ACC112 (cell line): Measurements from ENCODE around the gene SECISBP2L.
"Not testable (repeated sequence)": the region's sequence is repeated elsewhere in the genome, so short reads cannot be mapped to it uniquely, and the experiment has no call there.

Experiments
- H2AFZ ChIP-seq: fragments of 200-600 bp; sonication (generic); one replicate; pipeline ENCODE4 v1.6.0; 2017; ENCODE audit warnings: antibody characterized with exemption, low read length; ENCODE audit not compliant: unreplicated experiment
- H3K27ac ChIP-seq: fragments of 200-600 bp; sonication (generic); 2 replicates; pipeline ENCODE4 v1.5.1; 2014; ENCODE audit warnings: low read depth, mild to moderate bottlenecking, antibody characterized with exemption, low read length, moderate library complexity
- H3K27me3 ChIP-seq: fragments of 200-600 bp; sonication (generic); 2 replicates; pipeline ENCODE4 v1.6.1; 2014; ENCODE audit warnings: mild to moderate bottlenecking, antibody characterized with exemption, low read length, moderate library complexity, mixed read lengths; ENCODE audit not compliant: insufficient read depth
- H3K36me3 ChIP-seq: fragments of 200-600 bp; sonication (generic); 2 replicates; pipeline ENCODE4 v1.6.1; 2016; ENCODE audit warnings: mild to moderate bottlenecking, antibody characterized with exemption, low read length, moderate library complexity, mixed read lengths; ENCODE audit not compliant: insufficient read depth
- H3K4me1 ChIP-seq: fragments of 200-600 bp; sonication (generic); one replicate; pipeline ENCODE4 v1.6.1; 2016; ENCODE audit warnings: low read length, mixed read lengths; ENCODE audit not compliant: insufficient read depth, unreplicated experiment, control insufficient read depth
- H3K4me3 ChIP-seq: fragments of 200-600 bp; sonication (generic); 2 replicates; pipeline ENCODE4 v1.5.1; 2014; ENCODE audit warnings: mild to moderate bottlenecking, low read depth, low read length
- H3K79me2 ChIP-seq: fragments of 200-600 bp; sonication (generic); one replicate; pipeline ENCODE4 v1.6.0; 2016; ENCODE audit warnings: low read length; ENCODE audit not compliant: control insufficient read depth, unreplicated experiment, insufficient read depth

The SECISBP2L gene

GRCh38 chr15:48976444-48977088 lies 69.7 kb downstream of the SECISBP2L start:
- Histone ChIP-seq H3K27me3 (no peaks in the 10 kb centered on the region; the same call in 1 of the 2 replicates), H2AFZ (peak overlapping the region; percentile 61), H3K36me3 (no peaks in the 10 kb centered on the region), H3K4me1 (peaks cover 10% of the 10 kb centered on the region), H3K4me3 (peak overlapping the region; percentile 79; the same call in 1 of the 2 replicates), H3K27ac (no peak overlapping the region), H3K79me2 (no peaks in the 10 kb centered on the region)

- peak overlapping the region; percentile 79 for H3K4me3 ChIP-seq
- H2AFZ ChIP-seq, result peak overlapping the region; percentile 91
- H3K36me3 ChIP-seq, result no peaks in the 10 kb centered on the region
- no peak overlapping the region for H3K27ac ChIP-seq
- no peaks in the 10 kb centered on the region for H3K79me2 ChIP-seq
- peaks cover 10% of the 10 kb centered on the region for H3K4me1 ChIP-seq
- no peaks in the 10 kb centered on the region; the same call in 1 of the 2 replicates for H3K27me3 ChIP-seq
Measured at GRCh38 chr15:48975472-48976419, 70.5 kb downstream of the SECISBP2L start.

- no peak overlapping the region for H3K4me3 ChIP-seq
- no peaks in the 10 kb centered on the region for H3K27me3 ChIP-seq
- no peak overlapping the region for H3K27ac ChIP-seq
- H3K36me3 ChIP-seq, result no peaks in the 10 kb centered on the region
- peak overlapping the region; percentile 91 for H2AFZ ChIP-seq
- peaks cover 10% of the 10 kb centered on the region for H3K4me1 ChIP-seq
- H3K79me2 ChIP-seq, result no peaks in the 10 kb centered on the region
Measured at GRCh38 chr15:48974882-48975281, 71.4 kb downstream of the SECISBP2L start.

- no peaks in the 10 kb centered on the region for H3K27me3 ChIP-seq
- H2AFZ ChIP-seq, result no peak overlapping the region
- H3K79me2 ChIP-seq, result no peaks in the 10 kb centered on the region
- H3K4me3 ChIP-seq, result no peak overlapping the region
- H3K36me3 ChIP-seq, result no peaks in the 10 kb centered on the region
- no peak overlapping the region for H3K27ac ChIP-seq
- peaks cover 10% of the 10 kb centered on the region for H3K4me1 ChIP-seq
Measured at GRCh38 chr15:48972750-48973503, 73.3 kb downstream of the SECISBP2L start.

GRCh38 chr15:48970926-48971325 lies 75.3 kb downstream of the SECISBP2L start:
- not testable (repeated sequence) for H3K4me3 ChIP-seq, H3K27me3 ChIP-seq, H2AFZ ChIP-seq, H3K27ac ChIP-seq, H3K79me2 ChIP-seq, H3K36me3 ChIP-seq
- H3K4me1 ChIP-seq, result peaks cover 22% of the 10 kb centered on the region

- Histone ChIP-seq H3K27ac (no peak overlapping the region), H3K4me1 (peaks cover 12% of the 10 kb centered on the region), H3K79me2 (no peaks in the 10 kb centered on the region), H2AFZ (no peak overlapping the region), H3K36me3 (no peaks in the 10 kb centered on the region), H3K4me3 (no peak overlapping the region), H3K27me3 (no peaks in the 10 kb centered on the region)
Measured at GRCh38 chr15:48968066-48968465, 78.2 kb downstream of the SECISBP2L start.

- Histone ChIP-seq H3K27ac (no peak overlapping the region), H3K36me3 (no peaks in the 10 kb centered on the region), H3K4me3 (no peak overlapping the region), H3K4me1 (peaks cover 12% of the 10 kb centered on the region), H3K79me2 (no peaks in the 10 kb centered on the region), H2AFZ (no peak overlapping the region), H3K27me3 (no peaks in the 10 kb centered on the region)
Measured at GRCh38 chr15:48967336-48967735, 78.9 kb downstream of the SECISBP2L start.

- H3K27ac ChIP-seq, result no peak overlapping the region
- H3K4me3 ChIP-seq, result no peak overlapping the region
- no peaks in the 10 kb centered on the region for H3K36me3 ChIP-seq
- no peaks in the 10 kb centered on the region for H3K79me2 ChIP-seq
- no peaks in the 10 kb centered on the region for H3K27me3 ChIP-seq
- H2AFZ ChIP-seq, result no peak overlapping the region
- peaks cover 12% of the 10 kb centered on the region for H3K4me1 ChIP-seq
Measured at GRCh38 chr15:48966595-48967301, 79.5 kb downstream of the SECISBP2L start.

- Histone ChIP-seq H3K79me2 (no peaks in the 10 kb centered on the region), H2AFZ (no peak overlapping the region), H3K4me3 (no peak overlapping the region), H3K27me3 (no peaks in the 10 kb centered on the region), H3K4me1 (peaks cover 12% of the 10 kb centered on the region), H3K27ac (no peak overlapping the region), H3K36me3 (no peaks in the 10 kb centered on the region)
Measured at GRCh38 chr15:48965972-48966371, 80.3 kb downstream of the SECISBP2L start.

GRCh38 chr15:48964898-48965297 lies 81.3 kb downstream of the SECISBP2L start:
- Histone ChIP-seq H2AFZ (no peak overlapping the region), H3K36me3 (no peaks in the 10 kb centered on the region), H3K4me3 (no peak overlapping the region), H3K27ac (no peak overlapping the region), H3K4me1 (peaks cover 12% of the 10 kb centered on the region), H3K79me2 (no peaks in the 10 kb centered on the region), H3K27me3 (no peaks in the 10 kb centered on the region)
